ENCODE measurements around the gene TRPM7. TPM values are rescaled to one million over a fixed set of nuclear protein-coding genes. Genes with fewer than 3 reads are reported as not detected.

The TRPM7 gene
- total and polyA plus RNA-seq, 9 of the 15 experiments (the other 6 are each of a cell fraction or from before 2014, with no cell fraction given): 12.3 to 59.2 (median 31.5) TPM

GRCh38 chr15:50669611-50670010 lies 17.0 kb downstream of the TRPM7 start:
- no peaks in the 10 kb centered on the region for H3K27me3 ChIP-seq (ENCODE audit: control insufficient read depth in 2 of 2, insufficient read depth in 2 of 2, low read length in 2 of 2)
- in situ Hi-C loops (cut with MboI): loop anchor here (5.0 kb wide), 1 partner anchor 213 kb away; no protein-coding TSS in a partner anchor
- H3K9me1 ChIP-seq (ENCODE audit: control insufficient read depth, insufficient read depth, low read length): no peaks in the 10 kb centered on the region
- H3K27ac ChIP-seq (ENCODE audit: extremely low read depth, low read depth, low read length): no peak overlapping the region
- no peaks in the 10 kb centered on the region for H4K20me1 ChIP-seq (replicated peaks; ENCODE audit: control insufficient read depth, insufficient read depth, low read length)
- no peak overlapping the region for H2AFZ ChIP-seq (ENCODE audit: low read depth, low read length)
- no peak overlapping the region for H3K4me2 ChIP-seq (ENCODE audit: insufficient read depth, low read length)
- 89% methylated on average over 1 of the region's 1 CpG for WGBS (ENCODE audit: insufficient coverage, low coverage, missing lambda C conversion rate)
- ChIA-PET POLR2A (no interaction called here), CTCF (ENCODE audit: low intra/inter-chr PET ratio) (no interaction called here)
- intact Hi-C loops (cut with micrococcal nuclease): no loop called here
- H3K36me3 ChIP-seq (ENCODE audit: control insufficient read depth, insufficient read depth, low read length): peaks cover 51% of the 10 kb centered on the region
- DNase-seq (ENCODE audit: extremely low read depth in 1 of 4, low spot score in 3 of 4) (no peak), FAIRE-seq (no peak), ATAC-seq (no peak)
- TF ChIP-seq PATZ1 (CRISPR knock-in tag; IDR thresholded peaks at IDR 0.05; ENCODE audit: borderline replicate concordance): no peak
- TF ChIP-seq BMI1 (IDR thresholded peaks at IDR 0.05; ENCODE audit: low read length): no peak
- no peak for TF ChIP-seq STAT5B (CRISPR knock-in tag; IDR thresholded peaks at IDR 0.05)
- TF ChIP-seq HMBOX1 (IDR thresholded peaks at IDR 0.05): no peak
- TF ChIP-seq ARID2 (IDR thresholded peaks at IDR 0.05): no peak
- no peak for TF ChIP-seq PHB (CRISPR knock-in tag; IDR thresholded peaks at IDR 0.05)
- TF ChIP-seq CBX8 (IDR thresholded peaks at IDR 0.05; ENCODE audit: borderline replicate concordance, extremely low read depth, low read depth, low read length, poor library complexity, severe bottlenecking): no peak
- TF ChIP-seq MTA2 (IDR thresholded peaks at IDR 0.05; ENCODE audit: low read depth): no peak
- no peak for TF ChIP-seq SAP30 (IDR thresholded peaks at IDR 0.05; ENCODE audit: borderline replicate concordance, insufficient read depth, low read depth, low read length, poor library complexity, severe bottlenecking)
- no peak for TF ChIP-seq ZBTB11 (CRISPR knock-in tag; IDR thresholded peaks at IDR 0.05)
- no peak for TF ChIP-seq ZBTB7A (IDR thresholded peaks at IDR 0.05; ENCODE audit: borderline replicate concordance, control insufficient read depth, low read depth, low read length)
- BruUV-seq (replicated peaks): no TSS peak
- H3K79me2 ChIP-seq (ENCODE audit: control insufficient read depth, insufficient read depth, low read length): peaks cover 73% of the 10 kb centered on the region
- no peaks in the 10 kb centered on the region; a peak in 1 of 5 replicates for H3K4me1 ChIP-seq (replicated peaks in 1 of 2; ENCODE audit: control insufficient read depth in 2 of 2, insufficient read depth in 2 of 2, low read length in 2 of 2)
- no peak overlapping the region for H3K9ac ChIP-seq (ENCODE audit: insufficient read depth in 1 of 2, low read depth in 2 of 2, low read length in 2 of 2)
- no peaks in the 10 kb centered on the region for H3K9me3 ChIP-seq (replicated peaks; ENCODE audit: control insufficient read depth, insufficient read depth, low read depth, low read length)
- no peak overlapping the region for H3K4me3 ChIP-seq
